PFSK-1 (cell line): Measurements from ENCODE around the gene TERT.

Source experiments
- FOXP2 ChIP-seq: optimal IDR thresholded peaks from 2 replicates; pipeline ENCODE3; 2011; ENCODE audit warnings: borderline replicate concordance, control low read depth, inconsistent platforms; ENCODE audit not compliant: insufficient read depth; ENCODE audit errors: extremely low read length, extremely low read depth
- POLR2AphosphoS5 ChIP-seq: IDR thresholded peaks from 2 replicates; pipeline ENCODE4 v1.6.1; 2012; ENCODE audit warnings: low read depth, mild to moderate bottlenecking, control low read depth, low read length, moderate library complexity
- SIN3A ChIP-seq: IDR thresholded peaks from 2 replicates; pipeline ENCODE4 v1.6.1; 2012; ENCODE audit warnings: mild to moderate bottlenecking, low read length, moderate library complexity, borderline replicate concordance; ENCODE audit not compliant: insufficient read depth
- TAF1 ChIP-seq: IDR thresholded peaks from 2 replicates; pipeline ENCODE4 v1.6.1; 2012; ENCODE audit warnings: low read length, control low read depth, borderline replicate concordance; ENCODE audit not compliant: insufficient read depth
- TF ChIP-seq, protein P1 (sequence below), 2 experiments: IDR thresholded peaks; 2 replicates each; pipeline versions ENCODE4 v1.6.1 to v1.8.0; 2011 to 2012; ENCODE audit warnings: low read depth in 2 of 2, low read length in 2 of 2, control low read depth in 1 of 2, inconsistent platforms in 1 of 2, mild to moderate bottlenecking in 1 of 2, moderate library complexity in 1 of 2; ENCODE audit not compliant: insufficient read depth in 1 of 2

Gene TERT

DNA sequence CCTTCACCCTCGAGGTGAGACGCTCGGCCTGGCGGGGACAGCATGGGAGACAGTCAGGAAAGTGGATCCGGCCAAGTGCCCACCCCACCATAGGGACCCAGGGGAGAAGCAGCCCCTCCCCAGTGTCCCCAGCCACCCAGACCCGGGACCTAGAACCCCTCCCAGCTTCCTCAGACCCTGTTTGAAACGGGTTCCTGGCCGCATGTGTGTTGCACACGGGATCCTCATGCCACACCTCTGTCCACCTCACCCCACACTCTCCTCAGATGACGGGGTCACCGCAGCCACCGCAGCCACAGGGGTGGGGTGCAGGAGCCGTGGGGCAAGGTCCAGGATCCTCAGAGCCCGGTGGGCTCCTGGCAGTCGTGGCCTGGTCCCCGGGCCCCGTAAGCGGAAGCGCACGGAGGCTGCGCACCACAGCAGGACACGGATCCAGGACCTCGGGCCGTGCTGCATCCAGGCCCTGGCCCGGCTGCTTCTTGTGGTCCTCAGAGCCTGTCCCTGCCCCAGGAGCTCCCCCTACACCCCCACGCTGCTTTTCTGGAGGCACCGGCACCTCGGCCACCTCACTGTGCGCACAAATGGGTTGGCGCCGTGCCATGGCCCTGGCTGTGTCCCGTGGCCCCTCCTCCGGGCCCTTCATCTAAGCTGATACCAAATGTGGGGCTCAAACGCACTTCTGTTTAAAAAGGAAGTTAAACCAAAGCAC, 15.3 kb downstream of the TERT start:
- TF ChIP-seq SIN3A (no peak), TAF1 (no peak), FOXP2 (no peak), POLR2AphosphoS5 (no peak)
- TF ChIP-seq, protein P1, sequence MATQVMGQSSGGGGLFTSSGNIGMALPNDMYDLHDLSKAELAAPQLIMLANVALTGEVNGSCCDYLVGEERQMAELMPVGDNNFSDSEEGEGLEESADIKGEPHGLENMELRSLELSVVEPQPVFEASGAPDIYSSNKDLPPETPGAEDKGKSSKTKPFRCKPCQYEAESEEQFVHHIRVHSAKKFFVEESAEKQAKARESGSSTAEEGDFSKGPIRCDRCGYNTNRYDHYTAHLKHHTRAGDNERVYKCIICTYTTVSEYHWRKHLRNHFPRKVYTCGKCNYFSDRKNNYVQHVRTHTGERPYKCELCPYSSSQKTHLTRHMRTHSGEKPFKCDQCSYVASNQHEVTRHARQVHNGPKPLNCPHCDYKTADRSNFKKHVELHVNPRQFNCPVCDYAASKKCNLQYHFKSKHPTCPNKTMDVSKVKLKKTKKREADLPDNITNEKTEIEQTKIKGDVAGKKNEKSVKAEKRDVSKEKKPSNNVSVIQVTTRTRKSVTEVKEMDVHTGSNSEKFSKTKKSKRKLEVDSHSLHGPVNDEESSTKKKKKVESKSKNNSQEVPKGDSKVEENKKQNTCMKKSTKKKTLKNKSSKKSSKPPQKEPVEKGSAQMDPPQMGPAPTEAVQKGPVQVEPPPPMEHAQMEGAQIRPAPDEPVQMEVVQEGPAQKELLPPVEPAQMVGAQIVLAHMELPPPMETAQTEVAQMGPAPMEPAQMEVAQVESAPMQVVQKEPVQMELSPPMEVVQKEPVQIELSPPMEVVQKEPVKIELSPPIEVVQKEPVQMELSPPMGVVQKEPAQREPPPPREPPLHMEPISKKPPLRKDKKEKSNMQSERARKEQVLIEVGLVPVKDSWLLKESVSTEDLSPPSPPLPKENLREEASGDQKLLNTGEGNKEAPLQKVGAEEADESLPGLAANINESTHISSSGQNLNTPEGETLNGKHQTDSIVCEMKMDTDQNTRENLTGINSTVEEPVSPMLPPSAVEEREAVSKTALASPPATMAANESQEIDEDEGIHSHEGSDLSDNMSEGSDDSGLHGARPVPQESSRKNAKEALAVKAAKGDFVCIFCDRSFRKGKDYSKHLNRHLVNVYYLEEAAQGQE (IDR thresholded peaks at IDR 0.05; ENCODE audit: insufficient read depth in 1 of 2, low read depth in 2 of 2, low read length in 2 of 2): no peak

DNA sequence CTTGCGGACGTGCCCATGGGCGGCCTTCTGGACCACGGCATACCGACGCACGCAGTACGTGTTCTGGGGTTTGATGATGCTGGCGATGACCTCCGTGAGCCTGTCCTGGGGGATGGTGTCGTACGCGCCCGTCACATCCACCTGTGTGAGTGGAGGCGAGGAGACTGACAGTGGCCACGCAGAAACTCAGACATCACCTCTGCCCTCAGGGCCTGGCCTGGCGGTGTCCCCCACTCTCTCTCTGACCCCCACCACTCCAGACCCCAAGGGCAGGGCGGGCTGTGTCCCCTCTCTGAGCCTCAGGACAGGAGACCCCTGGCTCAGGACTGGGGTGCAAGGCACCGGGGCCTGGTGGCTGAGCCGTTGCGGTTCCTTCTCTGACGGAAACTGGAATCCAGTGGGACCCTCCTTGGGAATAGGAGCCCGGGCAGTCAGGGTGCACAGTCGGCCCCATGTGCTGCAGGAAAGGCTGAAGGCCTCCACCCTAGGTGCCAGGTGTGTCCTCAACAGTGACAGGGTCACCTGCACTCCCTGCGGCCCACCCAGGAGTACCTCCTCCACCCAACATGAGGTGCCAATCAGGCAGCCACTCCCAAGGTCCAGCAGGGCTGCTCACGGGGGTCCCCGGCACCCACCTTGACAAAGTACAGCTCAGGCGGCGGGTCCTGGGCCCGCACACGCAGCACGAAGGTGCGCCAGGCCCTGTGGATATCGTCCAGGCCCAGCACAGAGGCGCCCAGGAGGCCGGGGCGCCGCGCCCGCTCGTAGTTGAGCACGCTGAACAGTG, 16.0 kb downstream of the TERT start:
- TF ChIP-seq FOXP2: no peak
- no peak for TF ChIP-seq POLR2AphosphoS5
- no peak for TF ChIP-seq TAF1
- TF ChIP-seq SIN3A: no peak
- TF ChIP-seq, protein P1 (IDR thresholded peaks at IDR 0.05; ENCODE audit: insufficient read depth in 1 of 2, low read depth in 2 of 2, low read length in 2 of 2): no peak

DNA sequence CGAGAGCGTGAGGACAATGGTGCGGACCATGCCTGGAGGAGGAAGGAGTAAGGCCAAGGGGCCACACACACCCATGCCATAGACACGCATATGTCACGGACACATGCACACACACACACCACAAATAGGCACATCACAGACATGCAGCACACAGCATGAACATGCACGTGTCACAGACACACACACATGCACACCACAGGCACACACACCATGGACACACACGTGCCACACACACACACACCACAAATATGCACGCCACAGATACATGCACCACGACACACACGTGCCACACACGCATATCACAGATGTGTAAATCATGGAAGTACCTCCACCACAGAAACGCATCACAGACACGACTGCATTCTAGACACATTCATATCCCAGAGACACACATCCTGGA, 16.7 kb downstream of the TERT start:
- TF ChIP-seq TAF1 (no peak), FOXP2 (no peak)
- TF ChIP-seq, protein P1 (IDR thresholded peaks at IDR 0.05; ENCODE audit: insufficient read depth in 1 of 2, low read depth in 2 of 2, low read length in 2 of 2): no peak

DNA sequence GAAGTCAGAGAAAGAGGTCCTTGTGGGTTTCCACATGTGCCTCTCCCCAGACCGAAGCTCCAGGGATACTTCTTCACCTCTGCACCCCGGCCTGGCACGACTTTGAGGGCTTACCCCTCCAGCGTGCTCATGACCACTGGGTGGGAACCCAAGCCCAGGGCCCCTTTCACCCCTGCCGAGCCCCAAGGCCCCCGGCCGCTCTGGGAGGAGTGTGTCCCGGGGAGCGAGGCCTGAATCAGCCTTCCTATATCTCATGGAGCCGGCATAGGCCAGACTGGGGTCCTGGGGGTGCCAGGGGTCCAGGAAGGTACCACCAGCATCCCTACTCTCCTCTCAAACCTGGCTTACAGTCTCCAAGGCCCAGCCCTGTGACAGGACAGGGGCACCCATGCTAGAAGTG, 17.1 kb downstream of the TERT start:
- TF ChIP-seq TAF1 (no peak), SIN3A (no peak), POLR2AphosphoS5 (no peak)
- TF ChIP-seq, protein P1 (IDR thresholded peaks at IDR 0.05; ENCODE audit: insufficient read depth in 1 of 2, low read depth in 2 of 2, low read length in 2 of 2): no peak
